ENCODE data around the gene NF1. TPM values are rescaled to one million over a fixed set of nuclear protein-coding genes. Genes with fewer than 3 reads are reported as not detected.

NF1 gene
- total RNA-seq, 1 experiment from 2014 or later: 62.4 TPM

- H3K36me3 Mint-ChIP-seq (ENCODE audit: insufficient read depth, unreplicated experiment): peaks cover 11% of the 10 kb centered on the region
- intact Hi-C loops (cut with micrococcal nuclease; ENCODE audit: unreplicated experiment): no loop called here
- Histone ChIP-seq H3K9me3 (no peaks in the 10 kb centered on the region), H3K4me3 (ENCODE audit: low read depth, low read length) (no peak overlapping the region), H3K36me3 (ENCODE audit: control insufficient read depth, insufficient read depth, low read length) (no peaks in the 10 kb centered on the region; the same call in 1 of the 2 replicates), H3K27me3 (replicated peaks; ENCODE audit: control insufficient read depth, insufficient read depth, low read length) (no peaks in the 10 kb centered on the region), H3K4me1 (no peaks in the 10 kb centered on the region)
- no peaks in the 10 kb centered on the region for H3K9me3 Mint-ChIP-seq (ENCODE audit: unreplicated experiment)
- ChIA-PET POLR2A (no interaction called here), CTCF (no interaction called here)
- H3K27ac Mint-ChIP-seq (ENCODE audit: unreplicated experiment): no peak overlapping the region
- peaks cover 8% of the 10 kb centered on the region for H3K27me3 Mint-ChIP-seq (ENCODE audit: insufficient read depth, unreplicated experiment)
- no peak overlapping the region for H3K4me3 Mint-ChIP-seq (ENCODE audit: unreplicated experiment)
- no peaks in the 10 kb centered on the region for H3K4me1 Mint-ChIP-seq (ENCODE audit: low read depth, unreplicated experiment)
- BruUV-seq (replicated peaks): no TSS peak
- TF ChIP-seq CTCF (IDR thresholded peaks at IDR 0.05; ENCODE audit: insufficient read depth in 1 of 2, low read depth in 1 of 2, low read length in 1 of 2, severe bottlenecking in 1 of 2, unreplicated experiment in 1 of 2): no peak
- no peak for DNase-seq
Measured at GRCh38 chr17:31386542-31387075, 291.8 kb downstream of the NF1 start.

- POLR2A ChIA-PET: no interaction called here
- H3K4me3 Mint-ChIP-seq (ENCODE audit: unreplicated experiment): no peak overlapping the region
- TF ChIP-seq CTCF (IDR thresholded peaks at IDR 0.05; ENCODE audit: insufficient read depth in 1 of 2, low read depth in 1 of 2, low read length in 1 of 2, severe bottlenecking in 1 of 2, unreplicated experiment in 1 of 2): no peak
- no peaks in the 10 kb centered on the region for H3K4me1 Mint-ChIP-seq (ENCODE audit: low read depth, unreplicated experiment)
- CTCF ChIA-PET: interaction anchor here (0.6 kb wide), 1 partner anchor 64 kb away, joined by 3 read pairs; no protein-coding TSS in a partner anchor
- H3K27me3 Mint-ChIP-seq (ENCODE audit: insufficient read depth, unreplicated experiment): peaks cover 8% of the 10 kb centered on the region
- Histone ChIP-seq H3K36me3 (ENCODE audit: control insufficient read depth, insufficient read depth, low read length) (no peaks in the 10 kb centered on the region; the same call in 1 of the 2 replicates), H3K4me3 (ENCODE audit: low read depth, low read length) (no peak overlapping the region), H3K27me3 (replicated peaks; ENCODE audit: control insufficient read depth, insufficient read depth, low read length) (no peaks in the 10 kb centered on the region; the same call in none of the 2 replicates), H3K4me1 (no peaks in the 10 kb centered on the region), H3K9me3 (no peaks in the 10 kb centered on the region)
- intact Hi-C loops (cut with micrococcal nuclease; ENCODE audit: unreplicated experiment): no loop called here
- H3K9me3 Mint-ChIP-seq (ENCODE audit: unreplicated experiment): no peaks in the 10 kb centered on the region
- no TSS peak for BruUV-seq (replicated peaks)
- no peak for DNase-seq
- H3K36me3 Mint-ChIP-seq (ENCODE audit: insufficient read depth, unreplicated experiment): peaks cover 11% of the 10 kb centered on the region
- no peak overlapping the region for H3K27ac Mint-ChIP-seq (ENCODE audit: unreplicated experiment)
Measured at GRCh38 chr17:31387438-31387837, 292.7 kb downstream of the NF1 start.

- intact Hi-C loops (cut with micrococcal nuclease; ENCODE audit: unreplicated experiment): no loop called here
- BruUV-seq (replicated peaks): no TSS peak
- H3K4me3 Mint-ChIP-seq (ENCODE audit: unreplicated experiment): no peak overlapping the region
- H3K4me3 ChIP-seq (ENCODE audit: low read depth, low read length): no peak overlapping the region
- H3K9me3 ChIP-seq: no peaks in the 10 kb centered on the region
- no peaks in the 10 kb centered on the region for H3K36me3 ChIP-seq (ENCODE audit: control insufficient read depth, insufficient read depth, low read length)
- no peak for DNase-seq
- H3K27me3 ChIP-seq (replicated peaks; ENCODE audit: control insufficient read depth, insufficient read depth, low read length): peaks cover 2% of the 10 kb centered on the region
- H3K27me3 Mint-ChIP-seq (ENCODE audit: insufficient read depth, unreplicated experiment): peaks cover 9% of the 10 kb centered on the region
- no peaks in the 10 kb centered on the region for H3K4me1 Mint-ChIP-seq (ENCODE audit: low read depth, unreplicated experiment)
- H3K9me3 Mint-ChIP-seq (ENCODE audit: unreplicated experiment): no peaks in the 10 kb centered on the region
- no peak for TF ChIP-seq CTCF (IDR thresholded peaks at IDR 0.05; ENCODE audit: insufficient read depth in 1 of 2, low read depth in 1 of 2, low read length in 1 of 2, severe bottlenecking in 1 of 2, unreplicated experiment in 1 of 2)
- peaks cover 11% of the 10 kb centered on the region for H3K36me3 Mint-ChIP-seq (ENCODE audit: insufficient read depth, unreplicated experiment)
- ChIA-PET CTCF (interaction anchor here (0.6 to 2.2 kb wide), 4 partner anchors 9 to 1093 kb away, joined by 5 to 12 read pairs (median 10); no protein-coding TSS in a partner anchor), POLR2A (no interaction called here)
- H3K4me1 ChIP-seq: no peaks in the 10 kb centered on the region
- no peak overlapping the region for H3K27ac Mint-ChIP-seq (ENCODE audit: unreplicated experiment)
Measured at GRCh38 chr17:31388351-31388750, 293.6 kb downstream of the NF1 start.

All from Caco-2 (cell line).